ENCODE data around the gene DDX1.

DDX1 gene

DNA sequence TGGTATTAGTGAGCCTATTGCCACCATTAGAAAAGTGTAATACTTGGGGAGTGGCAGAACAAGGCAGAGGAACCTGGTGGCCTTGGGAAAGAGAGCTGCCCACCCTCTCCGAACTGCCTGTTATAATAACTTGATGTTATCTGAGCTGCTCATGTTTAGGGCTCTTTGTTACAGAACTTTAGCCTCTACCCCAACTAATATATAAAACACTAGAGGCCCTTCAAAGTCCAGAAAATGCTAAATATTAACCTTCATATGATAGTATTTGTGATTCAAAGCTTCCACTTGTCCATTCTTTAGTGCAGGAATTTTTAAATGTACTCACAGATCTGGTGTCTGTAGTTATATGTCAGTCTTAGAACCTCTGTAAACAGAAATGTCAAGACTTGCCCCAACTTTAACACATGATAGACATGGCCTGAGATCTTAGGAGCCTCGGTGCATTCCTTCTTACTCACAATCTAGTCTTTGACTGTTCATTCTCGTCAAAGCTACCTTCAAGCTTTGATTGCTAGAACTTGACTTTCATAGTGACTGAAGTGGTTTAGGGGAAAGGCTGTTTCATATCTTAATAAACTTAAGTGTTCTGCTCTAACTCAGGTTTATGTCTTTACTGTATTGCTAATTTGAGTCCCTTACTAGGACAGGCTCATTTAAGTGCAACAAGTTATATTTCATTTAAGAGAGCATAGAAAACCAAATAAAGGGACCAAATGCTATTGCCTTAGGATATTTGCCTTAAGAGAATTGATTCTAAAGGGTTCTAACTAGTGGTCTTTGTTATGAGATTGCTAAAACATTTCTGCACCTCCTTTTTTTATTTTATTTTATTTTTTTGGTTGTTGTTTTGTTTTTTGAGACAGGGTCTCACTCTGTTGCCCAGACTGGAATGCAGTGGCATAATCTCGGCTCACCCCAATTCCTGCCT is 41.6 kb downstream of the DDX1 start:
- Mint-ChIP-seq H3K27me3 (no peaks in the 10 kb centered on the region), H3K4me3 (no peak overlapping the region), H3K9me3 (ENCODE audit: low read depth) (no peaks in the 10 kb centered on the region), H3K27ac (peak overlapping the region; percentile 19), H3K4me1 (ENCODE audit: low read depth) (peaks cover 5% of the 10 kb centered on the region), H3K36me3 (peaks cover 2% of the 10 kb centered on the region)

GRCh38 chr2:15633971-15634346 is 42.3 kb downstream of the DDX1 start:
- Mint-ChIP-seq H3K4me3 (no peak overlapping the region), H3K27ac (no peak overlapping the region), H3K36me3 (peaks cover 2% of the 10 kb centered on the region), H3K4me1 (ENCODE audit: low read depth) (peaks cover 5% of the 10 kb centered on the region), H3K27me3 (no peaks in the 10 kb centered on the region), H3K9me3 (ENCODE audit: low read depth) (no peaks in the 10 kb centered on the region)

- Mint-ChIP-seq H3K4me1 (ENCODE audit: low read depth) (peaks cover 5% of the 10 kb centered on the region), H3K9me3 (ENCODE audit: low read depth) (no peaks in the 10 kb centered on the region), H3K36me3 (peaks cover 4% of the 10 kb centered on the region), H3K27me3 (no peaks in the 10 kb centered on the region), H3K27ac (no peak overlapping the region), H3K4me3 (no peak overlapping the region)
Measured at GRCh38 chr2:15634846-15635490, 43.3 kb downstream of the DDX1 start.

DNA sequence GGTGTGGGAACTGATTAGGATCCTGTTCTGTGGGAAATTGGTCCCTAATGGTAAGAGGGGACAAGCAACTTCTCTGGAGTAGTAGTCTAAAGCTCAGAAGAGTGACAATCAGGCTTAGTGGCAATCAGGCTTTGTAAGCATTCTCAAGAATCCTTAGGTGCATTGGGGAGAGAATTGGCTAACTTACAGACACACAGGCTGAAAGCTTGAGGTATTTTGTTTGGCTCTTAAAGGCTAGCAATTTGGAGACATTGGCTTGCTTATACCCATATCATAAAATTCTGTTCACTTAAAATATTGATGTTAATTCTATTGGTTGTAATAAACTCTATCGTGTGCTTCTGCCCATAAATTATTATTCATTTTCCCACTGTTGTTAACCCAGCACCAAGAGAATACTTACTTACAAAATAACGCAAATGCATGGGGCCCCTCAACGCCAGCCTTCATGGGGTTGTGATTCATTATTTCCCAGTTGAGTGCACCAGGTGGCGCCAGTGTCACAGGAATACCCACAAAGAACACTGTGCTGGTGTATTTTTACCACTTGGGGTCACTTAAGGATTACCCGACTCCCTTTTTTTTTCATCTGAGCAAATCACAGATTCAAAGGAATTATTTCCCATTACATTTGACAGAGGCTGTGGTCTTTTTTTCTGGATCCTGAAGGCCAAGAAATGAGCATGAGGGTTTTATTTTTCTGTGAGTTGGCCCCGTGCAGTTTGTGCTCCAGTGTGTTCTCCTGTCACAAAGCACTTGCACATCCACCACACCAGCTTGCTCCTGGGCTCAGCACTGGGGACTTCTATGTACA is 45.5 kb downstream of the DDX1 start:
- peaks cover 11% of the 10 kb centered on the region for H3K9me3 Mint-ChIP-seq (ENCODE audit: low read depth)
- H3K4me1 Mint-ChIP-seq (ENCODE audit: low read depth) = peaks cover 7% of the 10 kb centered on the region
- no peak overlapping the region for H3K27ac Mint-ChIP-seq
- H3K4me3 Mint-ChIP-seq = no peak overlapping the region
- peaks cover 16% of the 10 kb centered on the region for H3K36me3 Mint-ChIP-seq
- no peaks in the 10 kb centered on the region for H3K27me3 Mint-ChIP-seq

GRCh38 chr2:15638720-15639119 is 47.1 kb downstream of the DDX1 start:
- Mint-ChIP-seq H3K4me3 (no peak overlapping the region), H3K9me3 (ENCODE audit: low read depth) (peaks cover 11% of the 10 kb centered on the region), H3K27ac (no peak overlapping the region), H3K36me3 (peaks cover 17% of the 10 kb centered on the region), H3K27me3 (no peaks in the 10 kb centered on the region), H3K4me1 (ENCODE audit: low read depth) (peaks cover 7% of the 10 kb centered on the region)

GRCh38 chr2:15639323-15640251 is 47.9 kb downstream of the DDX1 start:
- Mint-ChIP-seq H3K4me3 (no peak overlapping the region), H3K27ac (no peak overlapping the region), H3K4me1 (ENCODE audit: low read depth) (peaks cover 7% of the 10 kb centered on the region), H3K27me3 (no peaks in the 10 kb centered on the region), H3K36me3 (peaks cover 17% of the 10 kb centered on the region), H3K9me3 (ENCODE audit: low read depth) (peaks cover 11% of the 10 kb centered on the region)

DNA sequence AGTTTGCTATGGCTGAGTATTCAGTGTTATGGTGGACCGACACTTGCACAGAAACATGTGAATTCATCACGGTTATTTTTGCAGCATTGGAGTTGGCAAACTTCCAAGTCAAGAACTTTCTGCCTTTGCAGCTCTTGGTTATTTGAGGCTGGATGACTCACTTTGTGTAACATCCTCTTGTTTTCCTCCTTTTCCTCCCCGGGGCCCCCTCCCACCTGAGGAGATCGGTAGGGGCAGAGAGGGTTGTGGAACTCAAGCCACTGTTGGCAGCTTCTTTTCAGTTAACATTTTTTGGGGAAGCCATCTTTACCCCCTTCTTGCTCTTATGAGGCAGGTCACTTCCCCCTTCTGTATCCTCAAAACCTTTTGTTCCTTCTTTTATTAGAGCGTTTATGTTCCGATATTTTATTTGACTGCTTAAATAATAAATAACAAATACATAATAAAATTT is 48.6 kb downstream of the DDX1 start:
- H3K27me3 Mint-ChIP-seq = no peaks in the 10 kb centered on the region
- H3K4me3 Mint-ChIP-seq = no peak overlapping the region
- H3K36me3 Mint-ChIP-seq = peaks cover 17% of the 10 kb centered on the region
- H3K27ac Mint-ChIP-seq = no peak overlapping the region
- peaks cover 7% of the 10 kb centered on the region for H3K4me1 Mint-ChIP-seq (ENCODE audit: low read depth)
- H3K9me3 Mint-ChIP-seq (ENCODE audit: low read depth) = peaks cover 11% of the 10 kb centered on the region

DNA sequence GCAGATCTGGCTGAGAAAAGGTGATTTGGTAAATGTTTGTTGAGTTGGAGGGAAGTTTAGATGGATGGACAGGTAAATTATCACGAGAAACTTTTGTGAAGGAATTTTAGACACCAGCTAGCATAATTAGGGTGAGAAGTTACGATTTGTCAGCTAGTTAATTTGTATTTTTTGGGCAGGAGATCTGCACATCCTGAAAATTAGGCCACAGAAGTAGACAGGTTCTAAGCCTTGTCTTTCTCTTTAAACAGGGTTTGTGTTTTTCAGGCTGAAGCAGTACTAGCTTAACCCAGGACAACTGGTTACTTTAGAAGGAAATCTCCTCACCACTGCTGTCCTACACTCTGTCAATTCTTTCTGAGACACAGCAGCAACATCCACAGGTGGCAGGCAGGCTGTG is 49.1 kb downstream of the DDX1 start:
- Mint-ChIP-seq H3K36me3 (peaks cover 17% of the 10 kb centered on the region), H3K4me3 (no peak overlapping the region), H3K9me3 (ENCODE audit: low read depth) (peaks cover 11% of the 10 kb centered on the region), H3K27me3 (no peaks in the 10 kb centered on the region), H3K27ac (no peak overlapping the region), H3K4me1 (ENCODE audit: low read depth) (peaks cover 7% of the 10 kb centered on the region)

GRCh38 chr2:15641530-15641982 is 49.9 kb downstream of the DDX1 start:
- H3K4me1 Mint-ChIP-seq (ENCODE audit: low read depth) = peaks cover 7% of the 10 kb centered on the region
- H3K27me3 Mint-ChIP-seq = no peaks in the 10 kb centered on the region
- peaks cover 11% of the 10 kb centered on the region for H3K9me3 Mint-ChIP-seq (ENCODE audit: low read depth)
- peaks cover 17% of the 10 kb centered on the region for H3K36me3 Mint-ChIP-seq
- no peak overlapping the region for H3K4me3 Mint-ChIP-seq
- H3K27ac Mint-ChIP-seq = no peak overlapping the region

DNA sequence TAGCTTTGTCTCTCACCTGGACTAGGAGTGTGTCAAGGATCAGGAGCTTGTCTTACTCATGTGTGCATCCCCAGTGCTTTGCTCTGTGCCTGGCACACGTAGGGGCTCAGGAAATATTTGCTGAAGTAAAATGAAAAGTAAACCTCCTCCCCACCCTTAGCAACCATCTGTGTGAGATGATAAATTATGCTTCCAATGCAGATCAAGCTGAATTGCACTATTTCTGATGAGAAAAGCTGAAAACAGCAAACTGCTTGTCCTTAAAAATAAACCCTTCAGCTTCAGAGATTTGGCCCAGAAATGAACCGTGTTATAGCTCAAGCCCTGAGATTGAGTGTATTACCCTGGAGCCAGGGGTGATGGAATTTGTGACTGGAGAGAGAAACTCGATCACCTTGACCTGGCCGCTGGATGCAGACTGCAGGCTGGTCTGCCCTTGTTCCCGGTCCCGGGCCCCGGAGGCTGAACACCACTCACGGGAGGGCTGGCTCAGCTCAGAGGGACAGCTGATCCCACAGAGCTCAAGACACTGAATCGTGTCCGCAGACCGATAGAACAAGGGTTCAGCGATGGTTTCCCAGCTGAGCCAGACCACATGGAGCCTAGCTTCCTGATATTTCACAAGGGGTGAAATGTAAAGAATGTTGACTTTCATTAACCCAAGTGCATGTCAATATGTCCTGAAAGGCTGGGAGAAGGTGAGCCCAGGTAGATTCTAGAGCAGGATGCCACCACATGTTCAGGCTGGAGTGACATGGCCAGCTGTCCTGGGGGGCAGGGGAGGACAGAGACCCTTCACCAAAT is 50.5 kb downstream of the DDX1 start:
- peaks cover 17% of the 10 kb centered on the region for H3K36me3 Mint-ChIP-seq

GRCh38 chr2:15642815-15643500 is 51.3 kb downstream of the DDX1 start:
- H3K4me3 Mint-ChIP-seq = no peak overlapping the region
- H3K4me1 Mint-ChIP-seq (ENCODE audit: low read depth) = peaks cover 3% of the 10 kb centered on the region
- peaks cover 17% of the 10 kb centered on the region for H3K36me3 Mint-ChIP-seq
- H3K9me3 Mint-ChIP-seq (ENCODE audit: low read depth) = peaks cover 11% of the 10 kb centered on the region
- H3K27me3 Mint-ChIP-seq = no peaks in the 10 kb centered on the region
- no peak overlapping the region for H3K27ac Mint-ChIP-seq

More for the DNA sequence above, 50.5 kb downstream of the DDX1 start:
- Mint-ChIP-seq H3K4me3 (no peak overlapping the region), H3K27ac (no peak overlapping the region), H3K27me3 (no peaks in the 10 kb centered on the region), H3K9me3 (ENCODE audit: low read depth) (peaks cover 11% of the 10 kb centered on the region), H3K4me1 (ENCODE audit: low read depth) (peaks cover 6% of the 10 kb centered on the region)

GRCh38 chr2:15643791-15644585 is 52.3 kb downstream of the DDX1 start:
- Mint-ChIP-seq H3K9me3 (ENCODE audit: low read depth) (peaks cover 11% of the 10 kb centered on the region), H3K27me3 (no peaks in the 10 kb centered on the region), H3K4me3 (no peak overlapping the region), H3K36me3 (peaks cover 17% of the 10 kb centered on the region), H3K27ac (no peak overlapping the region), H3K4me1 (ENCODE audit: low read depth) (peaks cover 3% of the 10 kb centered on the region)

Data from activated naive CD8-positive, alpha-beta T cell (primary cell).